GM18868 (cell line): ENCODE results near the gene FFAR3.
"Not testable (repeated sequence)": the region's sequence is repeated elsewhere in the genome, so short reads cannot be mapped to it uniquely, and the experiment has no call there.

Source experiments
- ATAC-seq: cut with Tn5 transposase; IDR thresholded peaks from one replicate; pipeline ENCODE4 v1.9.1; 2021; ENCODE audit warnings: mild to moderate bottlenecking, moderate library complexity; ENCODE audit not compliant: unreplicated experiment

Gene FFAR3

GRCh38 chr19:35373492-35373891 lies 15.2 kb downstream of the FFAR3 start:
- ATAC-seq: no peak

GRCh38 chr19:35374031-35374430 lies 15.8 kb downstream of the FFAR3 start:
- not testable (repeated sequence) for ATAC-seq

DNA sequence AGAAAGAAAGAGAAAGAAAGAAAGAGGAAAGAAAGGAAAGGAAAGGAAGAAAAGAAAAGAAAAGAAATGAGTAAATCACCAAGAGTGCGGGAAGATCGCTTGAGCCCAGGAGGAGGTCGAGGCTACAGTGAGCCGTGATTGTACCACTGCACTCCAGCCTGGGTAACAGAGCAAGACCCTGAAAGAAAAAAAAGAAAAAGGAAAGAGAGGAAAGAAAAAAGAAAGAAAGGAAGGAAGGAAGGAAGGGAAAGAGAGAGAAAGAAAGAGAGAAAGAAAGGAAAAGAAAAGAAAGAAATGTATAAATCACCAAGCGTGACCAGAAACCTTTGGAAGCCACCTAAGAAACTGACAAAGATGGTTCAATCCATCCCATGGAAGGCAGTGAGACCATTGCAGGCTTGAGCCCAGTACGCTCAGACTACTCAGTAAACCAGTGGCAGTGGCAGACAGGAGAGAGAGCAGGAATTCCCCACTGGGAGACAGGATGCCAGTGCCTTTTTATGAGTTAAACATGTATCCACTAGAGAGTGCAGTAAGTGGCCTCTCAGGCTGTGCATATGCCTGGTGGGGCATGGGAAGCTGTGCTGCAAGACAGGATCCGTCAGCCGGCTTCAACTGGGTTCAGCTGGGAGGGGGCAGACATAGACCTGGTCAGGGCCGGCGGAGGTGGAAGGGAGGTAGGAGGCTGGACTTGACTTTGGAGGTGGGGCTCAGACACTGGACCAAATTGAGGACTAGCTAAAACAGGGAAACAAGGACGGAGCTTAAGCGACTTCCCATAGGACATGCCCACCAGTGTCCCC lies 17.4 kb downstream of the FFAR3 start:
- no peak for ATAC-seq

GRCh38 chr19:35377656-35378055 lies 19.4 kb downstream of the FFAR3 start:
- ATAC-seq: no peak

GRCh38 chr19:35378356-35378755 lies 20.1 kb downstream of the FFAR3 start:
- no peak for ATAC-seq

DNA sequence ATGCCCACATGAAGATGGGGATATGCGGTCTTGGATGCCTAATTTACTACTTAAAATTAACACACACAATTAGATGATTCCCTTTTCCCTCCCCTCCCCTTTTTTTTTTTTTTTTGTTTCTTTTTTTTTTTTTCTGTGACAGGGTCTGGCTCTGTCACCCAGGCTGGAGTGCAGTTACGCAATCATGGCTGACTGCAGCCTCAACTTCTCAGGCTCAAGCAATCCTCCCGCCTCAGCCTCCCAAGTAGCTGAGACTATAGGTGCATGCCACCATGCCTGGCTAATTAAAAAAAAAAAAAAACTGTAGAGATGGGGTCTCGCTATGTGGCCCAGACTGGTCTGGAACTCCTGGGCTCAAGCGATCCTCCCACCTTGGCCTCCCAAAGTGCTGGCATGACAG lies 21.3 kb downstream of the FFAR3 start:
- ATAC-seq: not testable (repeated sequence)

DNA sequence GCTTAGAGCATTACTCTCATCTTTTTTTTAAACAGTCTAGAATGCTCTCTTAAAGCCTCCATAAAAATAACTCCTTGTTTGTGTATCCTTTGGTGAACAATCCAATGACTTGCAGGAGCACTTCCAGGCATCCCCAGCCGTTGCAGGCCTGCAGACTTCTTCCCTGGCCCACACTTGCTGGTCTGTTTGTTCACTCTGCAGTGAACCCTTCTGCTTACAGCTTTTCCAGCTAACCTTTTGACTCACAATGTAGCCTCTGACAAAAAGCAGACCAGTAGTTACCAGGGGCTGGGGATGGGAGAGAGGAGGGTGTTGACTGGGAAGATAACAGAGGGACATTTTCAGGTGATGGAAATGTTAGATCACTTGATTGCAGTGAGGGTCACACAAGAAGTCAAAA lies 21.7 kb downstream of the FFAR3 start:
- no peak for ATAC-seq

DNA sequence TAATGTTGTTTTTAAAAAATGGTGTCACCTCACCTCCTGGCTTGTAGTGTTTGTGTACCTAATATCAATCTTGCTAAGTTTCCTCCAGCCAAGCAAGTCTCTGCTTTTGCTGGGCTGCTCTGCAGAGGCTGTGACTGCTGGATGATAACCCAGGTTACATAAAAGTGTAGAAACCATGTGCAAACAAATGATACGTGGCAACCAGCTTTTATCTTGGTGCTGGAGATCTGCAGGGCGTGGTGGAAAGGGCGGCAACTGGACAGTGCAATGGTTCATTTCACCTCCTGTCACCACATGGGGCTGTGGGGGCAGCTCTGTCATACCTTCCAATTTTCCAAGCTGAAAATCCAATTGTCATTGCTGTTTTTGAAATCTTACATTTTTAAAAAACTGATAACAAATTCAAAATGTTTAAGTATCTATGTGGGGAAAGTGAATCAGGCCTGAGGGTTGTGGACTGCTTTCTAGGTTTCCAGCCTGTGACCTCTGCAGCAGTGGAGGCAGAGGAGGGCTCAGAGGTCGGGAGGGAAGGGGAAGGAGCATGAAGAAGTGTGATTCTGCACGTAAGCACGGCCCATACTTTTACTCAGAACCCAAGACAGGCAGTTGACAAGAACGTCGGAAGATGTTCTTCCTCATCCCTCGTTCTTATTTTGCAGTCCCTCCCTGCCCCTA lies 22.3 kb downstream of the FFAR3 start:
- ATAC-seq: no peak

DNA sequence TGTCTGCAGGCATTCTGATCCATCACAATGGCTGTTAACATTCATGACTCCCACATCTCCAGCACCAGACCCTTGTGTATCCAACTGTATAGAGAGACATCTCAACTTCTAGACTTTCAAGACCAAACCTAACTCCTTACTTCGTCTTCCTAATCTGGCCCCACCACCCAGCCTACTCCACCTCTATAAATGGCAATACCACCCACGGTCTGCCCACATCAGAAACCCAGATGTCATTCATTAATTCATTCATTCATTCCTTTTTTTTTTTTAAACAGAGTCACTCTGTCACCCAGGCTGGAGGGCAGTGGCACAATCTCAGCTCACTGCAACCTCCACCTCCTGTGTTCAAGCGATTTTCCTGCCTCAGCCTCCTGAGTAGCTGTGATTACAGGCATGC lies 23.1 kb downstream of the FFAR3 start:
- no peak for ATAC-seq

- no peak for ATAC-seq
Observed at GRCh38 chr19:35381926-35382325, 23.7 kb downstream of the FFAR3 start.

GRCh38 chr19:35383536-35383935 lies 25.3 kb downstream of the FFAR3 start:
- ATAC-seq: no peak

DNA sequence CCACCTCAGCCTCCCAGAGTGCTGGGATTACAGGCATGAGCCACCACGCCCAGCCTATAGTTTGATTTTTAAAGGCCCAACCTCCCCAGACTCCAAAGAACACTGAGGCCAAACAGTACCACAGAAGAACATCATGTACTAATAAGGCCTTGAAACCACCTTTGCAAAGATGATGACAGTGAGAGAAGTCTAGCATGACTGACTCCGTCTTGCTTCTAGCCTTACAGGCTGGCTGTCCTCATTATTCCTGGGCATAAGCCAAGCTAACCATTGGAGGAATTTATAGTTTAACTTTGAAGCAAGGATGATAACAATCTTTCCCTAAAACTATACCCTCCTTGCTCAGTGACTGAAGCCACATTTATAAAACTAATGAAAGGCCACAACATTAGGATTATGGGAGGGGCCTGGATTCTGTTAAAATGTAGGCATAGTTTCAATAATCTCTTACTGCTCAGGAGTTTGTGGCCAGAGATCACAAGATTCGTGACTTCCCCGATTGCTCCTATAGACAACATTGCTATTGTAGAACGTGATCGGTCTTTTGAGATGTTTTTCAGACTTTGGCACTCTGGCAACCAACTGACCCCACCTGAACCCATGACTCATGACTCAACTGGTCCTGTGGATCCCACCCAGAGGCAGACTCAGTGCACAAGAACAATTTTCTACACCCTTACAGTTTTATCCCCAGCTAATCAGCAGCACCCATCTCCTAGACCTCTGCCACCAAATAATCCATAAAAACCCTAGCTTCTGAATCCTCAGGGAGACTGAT lies 30.2 kb downstream of the FFAR3 start:
- no peak for ATAC-seq

DNA sequence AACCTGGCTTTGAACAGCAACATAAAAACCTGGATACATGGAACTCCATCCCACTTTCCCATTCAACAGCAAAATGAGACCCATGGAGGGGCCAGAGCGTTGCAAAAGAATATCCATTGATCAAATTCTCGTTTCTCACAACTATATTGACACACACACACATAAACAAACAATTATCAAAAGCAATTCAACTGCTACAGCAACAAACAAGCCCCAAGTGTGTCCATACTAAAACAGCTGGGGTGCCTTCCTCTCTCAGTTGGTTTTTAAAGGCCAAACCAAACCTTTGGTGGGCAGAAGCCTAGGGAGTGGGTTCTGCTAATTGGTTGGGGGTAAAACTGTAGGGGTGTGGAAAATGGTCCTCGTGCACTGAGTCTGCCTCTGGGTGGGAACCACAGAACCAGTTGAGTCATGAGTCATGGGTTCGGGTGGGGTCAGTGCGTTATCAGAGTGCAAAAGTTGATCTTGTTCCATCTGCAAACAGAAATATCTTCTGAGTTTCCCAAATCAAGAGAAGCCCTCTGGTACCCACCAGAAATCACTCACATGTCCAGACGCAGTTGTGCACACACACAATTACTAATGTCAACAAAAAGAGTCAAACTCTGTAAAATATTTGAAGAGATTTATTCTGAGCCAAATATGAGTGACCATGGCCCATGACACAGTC lies 31.1 kb downstream of the FFAR3 start:
- no peak for ATAC-seq

- ATAC-seq: no peak
Observed at GRCh38 chr19:35392742-35393715, 34.8 kb downstream of the FFAR3 start.

DNA sequence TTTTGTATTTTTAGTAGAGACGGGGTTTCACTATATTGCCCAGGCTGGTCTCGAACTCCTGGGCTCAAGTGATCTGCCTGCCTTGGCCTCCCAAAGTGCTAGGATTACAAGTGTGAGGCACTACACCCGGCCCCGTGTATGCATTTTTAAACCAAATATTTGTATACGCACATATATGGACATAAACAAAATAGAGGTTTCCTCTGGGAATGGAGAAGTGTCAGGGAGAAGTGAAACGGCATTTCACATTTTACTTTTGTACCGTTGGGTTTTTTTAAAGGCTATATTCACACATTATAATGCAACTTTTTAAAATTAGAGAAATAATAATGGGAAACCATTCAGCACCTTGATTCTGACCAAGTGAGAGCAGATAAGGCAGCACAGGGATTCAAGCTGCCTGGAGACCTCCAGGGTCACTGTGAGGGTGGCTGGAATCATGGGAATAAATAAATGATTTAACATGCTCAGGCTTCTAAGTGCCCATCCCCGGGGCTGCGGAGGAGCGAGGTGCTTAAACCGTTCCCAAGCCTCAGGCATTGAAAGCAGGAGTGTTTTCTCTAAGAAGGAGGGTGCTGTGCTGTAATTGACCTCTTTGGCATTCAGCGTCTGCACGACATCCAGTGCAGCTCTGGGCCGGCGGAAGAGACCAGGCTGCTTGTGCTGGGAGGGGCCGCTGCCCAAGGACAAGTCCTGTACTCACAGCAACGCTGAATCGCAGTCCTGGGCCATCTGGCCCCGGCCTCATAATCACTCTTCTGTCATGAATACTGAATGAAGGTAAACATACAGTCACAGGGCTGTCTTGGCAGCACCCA lies 37.3 kb downstream of the FFAR3 start:
- no peak for ATAC-seq

DNA sequence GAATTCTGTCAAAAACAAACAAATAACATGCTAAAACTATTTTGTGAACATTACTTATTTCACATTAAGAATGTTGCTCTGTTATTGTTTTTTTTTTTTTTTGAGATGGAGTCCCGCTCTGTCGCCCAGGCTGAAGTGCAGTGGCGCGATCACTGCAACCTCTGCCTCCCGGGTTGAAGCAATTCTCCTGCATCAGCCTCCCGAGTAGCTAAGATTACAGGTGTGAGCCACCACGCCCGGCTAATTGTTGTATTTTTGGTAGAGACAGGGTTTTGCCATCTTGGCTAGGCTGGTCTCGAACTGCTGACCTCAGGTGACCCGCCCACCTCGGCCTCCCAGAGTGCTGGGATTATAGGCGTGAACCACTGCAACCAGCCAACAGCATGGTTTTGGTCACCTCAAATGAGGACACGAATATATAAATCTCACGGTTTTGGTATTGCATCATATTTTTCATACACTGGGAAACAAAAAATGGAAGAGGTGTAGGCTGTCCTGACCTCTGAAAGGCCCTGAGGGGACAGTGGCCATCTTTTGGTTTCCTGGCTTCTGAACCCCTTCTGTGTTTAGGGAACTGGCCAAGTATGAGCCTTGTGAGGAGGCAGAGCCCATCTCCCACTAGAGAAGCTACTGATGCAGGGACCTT lies 38.1 kb downstream of the FFAR3 start:
- ATAC-seq: no peak

GRCh38 chr19:35397064-35397463 lies 38.8 kb downstream of the FFAR3 start:
- ATAC-seq: no peak

DNA sequence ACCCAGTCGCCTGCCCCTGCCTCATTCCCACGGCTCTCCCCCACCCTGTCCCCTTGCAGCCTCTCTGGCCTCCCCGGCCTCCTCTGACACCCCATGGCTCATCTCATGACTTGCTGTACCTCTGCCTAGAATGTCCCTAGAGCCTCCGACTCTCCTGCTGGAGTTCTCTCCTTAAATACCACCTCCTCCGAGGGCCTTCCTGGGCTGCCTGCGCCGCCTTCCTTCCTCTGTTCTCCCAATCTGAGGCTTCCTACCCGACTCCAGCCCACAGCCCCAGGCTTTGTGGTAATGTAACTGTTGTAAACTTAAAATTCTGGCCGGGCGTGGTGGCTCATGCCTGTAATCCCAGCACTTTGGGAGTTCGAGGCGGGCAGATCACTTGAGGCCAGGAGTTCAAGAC lies 40.3 kb downstream of the FFAR3 start:
- ATAC-seq: no peak

- ATAC-seq: no peak
Observed at GRCh38 chr19:35399231-35399630, 41.0 kb downstream of the FFAR3 start.
